OCI-LY3 (cell line): ENCODE results near the gene TMEM201.

Experiments used
- H2AFZ ChIP-seq: fragments of 200-600, 300-600 bp; shearing (Covaris generic); 2 replicates; pipeline ENCODE4 v1.6.0; 2014; ENCODE audit warnings: antibody characterized with exemption, low read depth, low read length
- H3K27ac ChIP-seq: fragments of 200-600, 300-600 bp; sonication (generic); 2 replicates; pipeline ENCODE4 v1.5.1; 2014; ENCODE audit warnings: mild to moderate bottlenecking, low read length, moderate library complexity, mixed read lengths
- H3K27me3 ChIP-seq: fragments of 200-600, 300-600 bp; sonication (generic); 2 replicates; pipeline ENCODE4 v1.6.1; 2014; ENCODE audit warnings: low read depth, low read length, mixed read lengths
- H3K36me3 ChIP-seq: fragments of 200-600, 300-600 bp; sonication (generic); replicated peaks from 2 replicates; pipeline ENCODE3; 2014; ENCODE audit warnings: low read depth, low read length, mixed read lengths
- H3K4me1 ChIP-seq: fragments of 300-600, 200-600 bp; sonication (generic); 2 replicates; pipeline ENCODE4 v1.6.1; 2014; ENCODE audit warnings: low read length, mixed read lengths
- H3K4me2 ChIP-seq: fragments of 200-600, 300-600 bp; sonication (generic); 2 replicates; pipeline ENCODE4 v1.6.1; 2014; ENCODE audit warnings: low read length, mixed read lengths
- H3K4me3 ChIP-seq: fragments of 300-600, 200-600 bp; sonication (generic); 2 replicates; pipeline ENCODE4 v1.5.1; 2014; ENCODE audit warnings: antibody characterized with exemption, mild to moderate bottlenecking, low read length, moderate library complexity
- H3K79me2 ChIP-seq: fragments of 300-600, 200-600 bp; shearing (Covaris generic); 2 replicates; pipeline ENCODE4 v1.6.1; 2014; ENCODE audit warnings: mild to moderate bottlenecking, low read length, mixed read lengths
- H3K9ac ChIP-seq: fragments of 300-600, 200-600 bp; shearing (Covaris generic); 2 replicates; pipeline ENCODE4 v1.6.0; 2014; ENCODE audit warnings: mild to moderate bottlenecking, low read length, moderate library complexity
- H3K9me3 ChIP-seq: fragments of 200-600, 300-600 bp; shearing (Covaris generic); 2 replicates; pipeline ENCODE4 v1.6.1; 2014; ENCODE audit warnings: low read length, mixed read lengths; ENCODE audit not compliant: insufficient read depth
- H4K20me1 ChIP-seq: fragments of 200-600, 300-600 bp; sonication (generic); 2 replicates; pipeline ENCODE4 v1.6.1; 2016; ENCODE audit warnings: low read length, mixed read lengths; ENCODE audit not compliant: insufficient read depth
- EZH2phosphoT487 ChIP-seq: fragments of 200-600 bp; shearing (Covaris generic); IDR thresholded peaks from 2 replicates; pipeline ENCODE4 v1.6.1; 2018; ENCODE audit warnings: antibody characterized with exemption, mixed run types, low read depth
- TF ChIP-seq, protein P1 (sequence below): fragments of 200-600, 300-600 bp; sonication (generic); IDR thresholded peaks from 2 replicates; pipeline ENCODE4 v1.5.1; 2014; ENCODE audit warnings: antibody characterized with exemption, low read length, low read depth

The TMEM201 gene

DNA sequence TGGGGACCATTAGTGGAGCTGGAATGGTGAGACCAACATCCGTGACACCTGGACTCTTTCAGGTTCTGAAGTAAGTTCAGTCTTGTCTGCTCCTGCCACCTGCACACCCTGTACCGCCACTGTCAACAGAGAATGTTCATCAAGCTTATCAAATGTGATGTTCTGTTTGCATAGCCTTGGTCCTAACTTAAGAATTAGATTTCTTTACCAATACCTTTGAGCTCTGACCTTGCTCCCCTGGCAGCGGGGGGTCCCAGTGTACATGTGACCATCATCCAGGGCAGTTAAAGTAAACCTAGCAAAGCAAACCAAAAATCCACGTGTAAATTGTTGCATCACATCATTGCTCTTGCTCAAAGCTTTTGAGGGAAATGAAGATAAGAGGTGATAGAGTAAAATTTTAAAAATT lies 35.0 kb upstream of the TMEM201 start:
- H3K4me3 ChIP-seq = no peak overlapping the region
- H3K9me3 ChIP-seq = no peaks in the 10 kb centered on the region
- H2AFZ ChIP-seq = no peak overlapping the region
- H3K9ac ChIP-seq = no peak overlapping the region
- no peak overlapping the region for H3K4me2 ChIP-seq
- TF ChIP-seq, protein P1, sequence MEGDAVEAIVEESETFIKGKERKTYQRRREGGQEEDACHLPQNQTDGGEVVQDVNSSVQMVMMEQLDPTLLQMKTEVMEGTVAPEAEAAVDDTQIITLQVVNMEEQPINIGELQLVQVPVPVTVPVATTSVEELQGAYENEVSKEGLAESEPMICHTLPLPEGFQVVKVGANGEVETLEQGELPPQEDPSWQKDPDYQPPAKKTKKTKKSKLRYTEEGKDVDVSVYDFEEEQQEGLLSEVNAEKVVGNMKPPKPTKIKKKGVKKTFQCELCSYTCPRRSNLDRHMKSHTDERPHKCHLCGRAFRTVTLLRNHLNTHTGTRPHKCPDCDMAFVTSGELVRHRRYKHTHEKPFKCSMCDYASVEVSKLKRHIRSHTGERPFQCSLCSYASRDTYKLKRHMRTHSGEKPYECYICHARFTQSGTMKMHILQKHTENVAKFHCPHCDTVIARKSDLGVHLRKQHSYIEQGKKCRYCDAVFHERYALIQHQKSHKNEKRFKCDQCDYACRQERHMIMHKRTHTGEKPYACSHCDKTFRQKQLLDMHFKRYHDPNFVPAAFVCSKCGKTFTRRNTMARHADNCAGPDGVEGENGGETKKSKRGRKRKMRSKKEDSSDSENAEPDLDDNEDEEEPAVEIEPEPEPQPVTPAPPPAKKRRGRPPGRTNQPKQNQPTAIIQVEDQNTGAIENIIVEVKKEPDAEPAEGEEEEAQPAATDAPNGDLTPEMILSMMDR = no peak
- no peak for TF ChIP-seq EZH2phosphoT487
- no peak overlapping the region for H3K27ac ChIP-seq
- peaks cover 45% of the 10 kb centered on the region for H3K79me2 ChIP-seq
- H3K4me1 ChIP-seq = no peaks in the 10 kb centered on the region
- H3K36me3 ChIP-seq = peaks cover 6% of the 10 kb centered on the region
- H4K20me1 ChIP-seq = peaks cover 14% of the 10 kb centered on the region
- no peaks in the 10 kb centered on the region for H3K27me3 ChIP-seq

DNA sequence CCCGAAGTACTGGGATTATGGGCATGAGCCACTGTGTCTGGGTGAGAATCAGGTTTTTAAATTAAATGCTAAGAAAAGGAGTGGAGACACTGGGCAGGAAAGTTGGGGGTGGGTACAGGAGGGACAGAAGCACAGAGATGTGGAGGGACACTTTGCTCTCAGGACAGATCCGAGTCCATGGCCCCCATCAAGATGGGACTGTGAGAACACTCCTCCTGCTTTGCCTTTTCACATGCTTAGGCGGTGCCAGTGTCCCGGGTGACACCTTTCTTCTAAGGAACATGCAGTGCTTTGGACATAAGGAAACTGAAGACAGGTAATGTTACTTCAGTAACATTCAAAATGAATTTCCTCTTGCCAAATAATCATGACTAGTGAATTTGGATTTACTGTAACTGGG lies 32.8 kb upstream of the TMEM201 start:
- no peak overlapping the region for H3K4me3 ChIP-seq
- H3K4me1 ChIP-seq = no peaks in the 10 kb centered on the region
- H3K9ac ChIP-seq = no peak overlapping the region
- H2AFZ ChIP-seq = no peak overlapping the region
- no peak for TF ChIP-seq EZH2phosphoT487
- TF ChIP-seq, protein P1 = no peak
- H3K27me3 ChIP-seq = no peaks in the 10 kb centered on the region
- no peak overlapping the region for H3K4me2 ChIP-seq
- H4K20me1 ChIP-seq = 0 out of 2 replicates have a peak, but pooled peaks cover 9% of the 10 kb centered on the region
- peaks cover 6% of the 10 kb centered on the region for H3K36me3 ChIP-seq
- H3K9me3 ChIP-seq = no peaks in the 10 kb centered on the region
- H3K79me2 ChIP-seq = peaks cover 29% of the 10 kb centered on the region
- H3K27ac ChIP-seq = no peak overlapping the region

DNA sequence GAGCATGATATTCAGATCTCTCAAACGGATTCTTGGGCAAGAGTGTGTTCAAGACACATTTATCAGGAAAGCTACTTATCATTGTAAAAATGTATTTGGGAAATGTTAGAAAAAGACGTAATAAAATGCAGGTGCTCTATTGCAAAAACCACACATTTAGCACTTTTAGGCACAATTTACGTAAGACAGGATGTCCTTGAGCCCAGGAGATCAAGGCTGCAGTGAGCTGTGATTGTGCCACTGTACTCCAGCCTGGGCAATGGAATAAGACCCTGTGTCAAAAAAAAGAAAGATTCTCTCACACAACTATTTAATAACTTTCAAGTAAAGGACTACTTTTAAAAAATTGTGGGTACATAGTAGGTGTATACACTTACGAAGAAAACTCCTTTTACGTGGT lies 31.1 kb upstream of the TMEM201 start:
- Histone ChIP-seq H3K9ac (no peak overlapping the region), H3K4me2 (no peak overlapping the region), H3K4me1 (no peaks in the 10 kb centered on the region), H3K27ac (no peak overlapping the region), H4K20me1 (no peaks in the 10 kb centered on the region), H3K9me3 (no peaks in the 10 kb centered on the region), H2AFZ (no peak overlapping the region), H3K27me3 (no peaks in the 10 kb centered on the region), H3K79me2 (peaks cover 19% of the 10 kb centered on the region), H3K36me3 (peaks cover 9% of the 10 kb centered on the region), H3K4me3 (no peak overlapping the region)
- TF ChIP-seq, protein P1 = no peak
- no peak for TF ChIP-seq EZH2phosphoT487

DNA sequence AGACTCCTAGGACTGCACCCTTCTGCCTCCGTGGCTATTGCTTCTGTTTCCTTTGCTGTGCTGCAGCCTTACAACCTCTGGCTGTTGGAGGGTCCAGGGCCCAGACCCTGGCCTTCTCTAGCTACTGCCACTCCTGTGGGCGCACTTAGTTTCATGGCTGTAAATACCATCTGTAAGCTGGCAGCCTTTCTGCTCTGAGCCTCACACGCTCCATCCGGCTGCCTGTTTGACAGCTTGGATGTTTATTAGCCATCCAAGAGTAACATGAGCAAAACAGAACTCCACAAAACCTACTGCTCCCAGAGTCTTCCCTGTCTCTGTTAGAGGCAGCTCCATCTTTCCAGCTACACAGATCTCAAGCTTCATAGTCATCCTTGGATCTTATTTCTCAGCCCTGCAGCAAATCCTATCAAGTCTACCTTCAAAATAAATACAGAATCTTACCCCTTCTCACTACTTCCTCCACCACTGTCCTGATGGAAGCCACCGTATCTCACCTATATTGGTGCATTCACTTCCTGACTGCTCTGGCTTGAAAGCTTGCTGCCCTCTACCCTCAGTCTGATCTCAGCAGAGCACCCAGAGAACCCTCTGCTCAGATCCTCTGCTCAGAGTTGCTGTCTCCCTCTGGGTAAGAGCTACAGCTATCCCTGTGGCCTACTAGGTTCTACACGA lies 30.3 kb upstream of the TMEM201 start:
- Histone ChIP-seq H3K4me1 (no peaks in the 10 kb centered on the region), H3K79me2 (peaks cover 16% of the 10 kb centered on the region), H3K27me3 (no peaks in the 10 kb centered on the region), H3K9ac (no peak overlapping the region), H3K36me3 (peaks cover 9% of the 10 kb centered on the region), H3K4me3 (no peak overlapping the region), H2AFZ (no peak overlapping the region), H3K9me3 (no peaks in the 10 kb centered on the region), H4K20me1 (no peaks in the 10 kb centered on the region), H3K27ac (no peak overlapping the region), H3K4me2 (no peak overlapping the region)
- TF ChIP-seq, protein P1 = no peak
- no peak for TF ChIP-seq EZH2phosphoT487
